Fibroblast of villous mesenchyme (primary cell): ENCODE results near the gene ST6GALNAC3. TPM values are rescaled to one million over a fixed set of nuclear protein-coding genes. Genes with fewer than 3 reads are reported as not detected.

ENCODE experiments used
- DNase-seq: peaks from one replicate; pipeline ENCODE4 v3.0.0-alpha.2; 2010; ENCODE audit warnings: low read depth
- H3K4me3 ChIP-seq: 2 replicates; pipeline ENCODE4 v1.5.1; 2011; ENCODE audit warnings: low read depth, mild to moderate bottlenecking, low read length
- total RNA-seq: library from RNA; depleted of rRNA; stranded (reverse); fragments of >200 nt; gene quantifications from 2 replicates; pipeline ENCODE4 v1.2.3, GENCODE V29; 2012
- TF ChIP-seq, protein P1 (sequence below): IDR thresholded peaks from 2 replicates; pipeline ENCODE4 v1.5.1; 2012; ENCODE audit warnings: low read depth, mild to moderate bottlenecking, low read length; ENCODE audit not compliant: insufficient read depth

ST6GALNAC3 gene
- total RNA-seq, 1 donor = 1.3 TPM

GRCh38 chr1:76313304-76313703 lies 238.8 kb downstream of the ST6GALNAC3 start:
- no peak for DNase-seq
- TF ChIP-seq, protein P1, sequence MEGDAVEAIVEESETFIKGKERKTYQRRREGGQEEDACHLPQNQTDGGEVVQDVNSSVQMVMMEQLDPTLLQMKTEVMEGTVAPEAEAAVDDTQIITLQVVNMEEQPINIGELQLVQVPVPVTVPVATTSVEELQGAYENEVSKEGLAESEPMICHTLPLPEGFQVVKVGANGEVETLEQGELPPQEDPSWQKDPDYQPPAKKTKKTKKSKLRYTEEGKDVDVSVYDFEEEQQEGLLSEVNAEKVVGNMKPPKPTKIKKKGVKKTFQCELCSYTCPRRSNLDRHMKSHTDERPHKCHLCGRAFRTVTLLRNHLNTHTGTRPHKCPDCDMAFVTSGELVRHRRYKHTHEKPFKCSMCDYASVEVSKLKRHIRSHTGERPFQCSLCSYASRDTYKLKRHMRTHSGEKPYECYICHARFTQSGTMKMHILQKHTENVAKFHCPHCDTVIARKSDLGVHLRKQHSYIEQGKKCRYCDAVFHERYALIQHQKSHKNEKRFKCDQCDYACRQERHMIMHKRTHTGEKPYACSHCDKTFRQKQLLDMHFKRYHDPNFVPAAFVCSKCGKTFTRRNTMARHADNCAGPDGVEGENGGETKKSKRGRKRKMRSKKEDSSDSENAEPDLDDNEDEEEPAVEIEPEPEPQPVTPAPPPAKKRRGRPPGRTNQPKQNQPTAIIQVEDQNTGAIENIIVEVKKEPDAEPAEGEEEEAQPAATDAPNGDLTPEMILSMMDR = no peak
- no peak overlapping the region for H3K4me3 ChIP-seq

GRCh38 chr1:76314730-76315129 lies 240.2 kb downstream of the ST6GALNAC3 start:
- TF ChIP-seq, protein P1 = no peak
- no peak for DNase-seq
- H3K4me3 ChIP-seq = no peak overlapping the region

DNA sequence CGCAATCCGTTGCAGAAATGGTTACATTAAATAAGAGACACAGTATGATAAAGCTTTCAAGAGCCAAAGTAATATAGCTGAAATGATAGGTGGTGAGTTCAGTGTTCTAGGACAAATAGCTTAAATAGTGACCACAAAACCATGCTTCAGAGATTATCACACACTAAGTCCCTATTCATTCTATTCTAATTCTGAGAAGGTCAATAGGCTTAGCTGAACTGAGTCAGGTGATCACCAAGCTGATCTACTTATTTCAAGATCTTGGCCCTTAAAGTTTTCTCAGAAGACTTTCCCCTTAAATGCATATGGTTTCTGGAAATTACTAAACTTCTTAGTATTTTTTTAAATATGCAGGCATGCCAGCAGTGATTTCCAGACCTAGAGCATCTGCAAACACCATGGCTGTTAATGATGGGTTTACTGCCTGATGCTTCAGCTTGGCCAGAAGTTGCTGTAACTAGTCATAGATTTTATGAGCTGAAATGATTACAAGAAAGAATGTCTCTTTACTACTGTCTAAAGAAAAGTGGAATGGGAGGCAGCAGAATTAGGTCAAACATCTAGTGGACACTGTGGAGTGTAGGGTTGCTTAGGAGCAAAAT lies 242.9 kb downstream of the ST6GALNAC3 start:
- TF ChIP-seq, protein P1 = no peak
- DNase-seq = peak; percentile 6
- no peak overlapping the region for H3K4me3 ChIP-seq

DNA sequence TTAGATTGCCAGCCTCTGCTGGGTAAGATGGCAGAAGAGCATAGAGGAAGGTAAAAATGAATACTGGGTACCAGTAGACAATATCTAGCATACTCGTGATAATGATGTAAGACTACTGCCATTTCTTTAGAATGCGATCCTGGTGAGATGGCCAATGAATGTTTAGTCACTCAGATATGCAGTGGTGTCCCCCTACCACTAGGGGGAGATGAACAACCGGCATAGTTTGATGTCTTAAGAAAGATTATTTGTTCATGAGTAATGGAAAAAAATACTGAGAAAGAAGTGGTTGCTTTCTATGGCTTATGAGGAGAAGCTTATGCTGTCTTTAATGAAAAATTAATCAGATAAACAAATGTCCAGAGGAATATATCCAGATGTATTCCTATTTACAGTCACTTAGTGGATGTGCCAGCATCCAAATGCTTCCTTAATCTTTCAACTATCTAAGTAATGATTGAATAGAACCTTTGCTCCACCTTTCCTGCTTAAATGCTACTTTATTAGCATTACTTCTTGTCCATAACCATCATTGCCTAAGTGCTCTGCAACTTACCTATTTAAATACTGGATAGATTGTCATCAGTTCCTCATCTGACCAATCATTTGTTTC lies 256.6 kb downstream of the ST6GALNAC3 start:
- DNase-seq = peak; percentile 78
- TF ChIP-seq, protein P1 = peak; percentile 92
- no peak overlapping the region for H3K4me3 ChIP-seq

GRCh38 chr1:76335882-76336281 lies 261.3 kb downstream of the ST6GALNAC3 start:
- no peak overlapping the region for H3K4me3 ChIP-seq
- TF ChIP-seq, protein P1 = no peak
- no peak for DNase-seq

- peak; percentile 89 for DNase-seq
- H3K4me3 ChIP-seq = no peak overlapping the region
- TF ChIP-seq, protein P1 = no peak
Measured at GRCh38 chr1:76336931-76337371, 262.4 kb downstream of the ST6GALNAC3 start.
